Stomach (tissue), 9 donors: ENCODE results near the gene DOK6. TPM values are rescaled to one million over a fixed set of nuclear protein-coding genes. Genes with fewer than 3 reads are reported as not detected.
"Not testable (repeated sequence)": the region's sequence is repeated elsewhere in the genome, so short reads cannot be mapped to it uniquely, and the experiment has no call there.

Experiments
- DNase-seq, 2 donors: peaks; one replicate each; pipeline versions ENCODE4 v3.0.0 to v3.0.0-alpha.2; 2013 to 2019
- H3K27ac ChIP-seq, 5 donors: fragments of 200-600 bp in 4 of 5; sonication (generic) in 4 of 5; one replicate each; pipeline ENCODE4 v1.5.1; 2013 to 2019; ENCODE audit warnings: mild to moderate bottlenecking in 1 of 5, moderate library complexity in 1 of 5
- H3K27me3 ChIP-seq, 3 donors: fragments of 200-600 bp; sonication (generic); one replicate each; pipeline ENCODE4 v1.5.1; 2017 to 2019; ENCODE audit warnings: mixed run types in 1 of 3
- H3K36me3 ChIP-seq, 4 donors: fragments of 200-600 bp; sonication (generic); 1 replicate in 3 of 4; 2 replicates in 1 of 4; pipeline ENCODE4 v1.5.1; 2016 to 2019
- H3K4me1 ChIP-seq, 4 donors: fragments of 200-600 bp; sonication (generic); one replicate each; pipeline ENCODE4 v1.5.1; 2016 to 2019
- H3K4me3 ChIP-seq, 4 donors: fragments of 200-600 bp; sonication (generic) in 3 of 4; one replicate each; pipeline ENCODE4 v1.5.1; 2016 to 2019; ENCODE audit warnings: mild to moderate bottlenecking in 1 of 4
- H3K9me3 ChIP-seq, 4 donors: fragments of 200-600 bp; sonication (generic); one replicate each; pipeline ENCODE4 v1.5.1; 2016 to 2019
- CTCF ChIP-seq, 7 experiments: fragments of 450-650 bp in 4 of 7; fragments of 200-600 bp in 3 of 7; sonication (generic) in 3 of 7; IDR thresholded peaks; one replicate each; pipeline ENCODE4 v1.5.1; 2016 to 2019; ENCODE audit warnings: antibody characterized with exemption in 7 of 7, control low read depth in 2 of 7, mild to moderate bottlenecking in 1 of 7
- EP300 ChIP-seq: sonication (generic); formaldehyde crosslinking; IDR thresholded peaks from one replicate; pipeline ENCODE4 v1.6.1; 2017; ENCODE audit warnings: antibody characterized with exemption
- POLR2A ChIP-seq, 4 donors: fragments of 450-650 bp; IDR thresholded peaks; one replicate each; pipeline ENCODE4 v1.6.1; 2016; ENCODE audit warnings: antibody characterized with exemption in 4 of 4, control low read depth in 2 of 4, mild to moderate bottlenecking in 1 of 4, moderate library complexity in 1 of 4
- POLR2AphosphoS5 ChIP-seq, 3 donors: sonication (generic); formaldehyde crosslinking; IDR thresholded peaks; one replicate each; pipeline ENCODE4 v1.6.1; 2016; ENCODE audit warnings: antibody characterized with exemption in 3 of 3
- WGBS, 5 donors: extraction: QIAGEN DNeasy Blood & Tissue Kit in 3 of 5; methylation state at CpG; one replicate each; pipeline versions ENCODE4 v1.1.5 to v1.1.7; 2013 to 2018; 5-methylcytosine and 5-hydroxymethylcytosine counted together
- intact Hi-C: fragments of 100-400 bp; cut with DNase I; formaldehyde crosslinking; loops from one replicate; pipeline ENCODE4 v1.15.1; 2023; ENCODE audit warnings: low total_unique reads
- polyA plus RNA-seq, 3 donors: library from polyadenylated mRNA; stranded (reverse); fragments of 200-250 nt; gene quantifications; one replicate each; pipeline ENCODE4 v1.2.3, GENCODE V29; 2013
- total RNA-seq, 5 donors: library from RNA; depleted of rRNA; stranded (reverse); fragments of >200 nt; gene quantifications; one replicate each; pipeline versions ENCODE4 v1.1.0 to v1.2.3, GENCODE V29; 2014 to 2016
- donor health status: healthy with polysubstance abuse.
- donor health status: Bipolar disorder and iron deficiency.
- donor health status: healthy.

The DOK6 gene
- total and polyA plus RNA-seq, 8 donors, result 0.18 to 10.1 (median 1.7) TPM; not detected in 1

GRCh38 chr18:69872661-69873060 lies 472.0 kb downstream of the DOK6 start:
- intact Hi-C loops, result no loop called here
- TF ChIP-seq EP300 (no peak), CTCF (IDR thresholded peaks at IDR 0.05) (no peak), POLR2A (IDR thresholded peaks at IDR 0.05) (no peak), POLR2AphosphoS5 (IDR thresholded peaks at IDR 0.05) (no peak)
- 61 to 82% (median 66%) methylated on average over 4 of the region's 4 CpGs for WGBS, 5 donors
- Histone ChIP-seq H3K4me3 (no peak overlapping the region), H3K27me3 (no peaks in the 10 kb centered on the region), H3K9me3 (no peaks in the 10 kb centered on the region), H3K36me3 (no peaks in the 10 kb centered on the region), H3K27ac (no peak overlapping the region), H3K4me1 (no peaks in the 10 kb centered on the region)
- DNase-seq, result no peak

GRCh38 chr18:69874058-69874457 lies 473.4 kb downstream of the DOK6 start:
- no peaks in the 10 kb centered on the region for H3K27me3 ChIP-seq
- intact Hi-C loops, result no loop called here
- H3K4me1 ChIP-seq, result no peaks in the 10 kb centered on the region
- H3K27ac ChIP-seq, result no peak overlapping the region
- WGBS, 5 donors, result 78 to 89% (median 80%) methylated on average over 2 of the region's 2 CpGs
- no peak for TF ChIP-seq EP300
- no peak for TF ChIP-seq CTCF (IDR thresholded peaks at IDR 0.05)
- TF ChIP-seq POLR2A (IDR thresholded peaks at IDR 0.05), result no peak
- no peak for TF ChIP-seq POLR2AphosphoS5 (IDR thresholded peaks at IDR 0.05)
- no peaks in the 10 kb centered on the region for H3K36me3 ChIP-seq
- H3K9me3 ChIP-seq, result no peaks in the 10 kb centered on the region
- no peak for DNase-seq
- H3K4me3 ChIP-seq, result no peak overlapping the region

GRCh38 chr18:69876490-69876889 lies 475.8 kb downstream of the DOK6 start:
- Histone ChIP-seq H3K4me1 (peaks cover 0 to 2% (median 0%) of the 10 kb centered on the region in 4 donors), H3K36me3 (no peaks in the 10 kb centered on the region), H3K27ac (no peak overlapping the region), H3K27me3 (no peaks in the 10 kb centered on the region), H3K4me3 (no peak overlapping the region), H3K9me3 (no peaks in the 10 kb centered on the region)
- TF ChIP-seq POLR2A (IDR thresholded peaks at IDR 0.05), result no peak
- no peak for TF ChIP-seq POLR2AphosphoS5 (IDR thresholded peaks at IDR 0.05)
- WGBS, 5 donors, result 73 to 80% (median 77%) methylated on average over 2 to 3 of the region's 3 CpGs
- no peak for DNase-seq
- intact Hi-C loops, result no loop called here

- intact Hi-C loops, result no loop called here
- H3K36me3 ChIP-seq, result no peaks in the 10 kb centered on the region
- TF ChIP-seq EP300, result no peak
- TF ChIP-seq POLR2A (IDR thresholded peaks at IDR 0.05), result no peak
- no peak for TF ChIP-seq POLR2AphosphoS5 (IDR thresholded peaks at IDR 0.05)
- no peak for TF ChIP-seq CTCF (IDR thresholded peaks at IDR 0.05)
- no peak for DNase-seq
- H3K27ac ChIP-seq, result no peak overlapping the region
- 77 to 82% (median 79%) methylated on average over 6 of the region's 6 CpGs for WGBS, 5 donors
- H3K4me3 ChIP-seq, result no peak overlapping the region
- H3K27me3 ChIP-seq, result no peaks in the 10 kb centered on the region
- peaks cover 0 to 8% (median under 1%) of the 10 kb centered on the region in 4 donors for H3K4me1 ChIP-seq
- no peaks in the 10 kb centered on the region for H3K9me3 ChIP-seq
These were observed 477.7 kb downstream of the DOK6 start for GRCh38 chr18:69878213-69878933.

GRCh38 chr18:69879051-69879450 lies 478.4 kb downstream of the DOK6 start:
- H3K9me3 ChIP-seq, H3K27ac ChIP-seq, H3K36me3 ChIP-seq, DNase-seq, intact Hi-C loops, H3K4me3 ChIP-seq, H3K27me3 ChIP-seq: not testable (repeated sequence)
- peaks cover 0 to 15% (median 4%) of the 10 kb centered on the region in 4 donors for H3K4me1 ChIP-seq
- WGBS, 5 donors, result 66 to 90% (median 70%) methylated on average over 3 of the region's 3 CpGs
